Measurements from ENCODE around the gene XXYLT1. TPM values are rescaled to one million over a fixed set of nuclear protein-coding genes. Genes with fewer than 3 reads are reported as not detected.

Gene XXYLT1
- total RNA-seq, 2 experiments from 2014 or later, result 17.2 to 19.6 TPM

- H2AFZ ChIP-seq (ENCODE audit: low read length), result no peak overlapping the region
These were observed 212.5 kb downstream of the XXYLT1 start for GRCh38 chr3:195058336-195059005.

GRCh38 chr3:195057716-195058115 lies 213.2 kb downstream of the XXYLT1 start:
- H3K4me2 ChIP-seq (ENCODE audit: low read length), result no peak overlapping the region
- no peaks in the 10 kb centered on the region for H3K9me3 ChIP-seq (ENCODE audit: low read length)
- no peak overlapping the region for H3K27ac ChIP-seq (ENCODE audit: low read depth, low read length, poor library complexity, severe bottlenecking)
- H3K9me2 ChIP-seq (ENCODE audit: insufficient read depth, low read length), result no peaks in the 10 kb centered on the region
- CTCF ChIA-PET (ENCODE audit: unreplicated experiment), result no interaction called here
- DNase-seq (ENCODE audit: low spot score), result no peak
- no peaks in the 10 kb centered on the region for H3K36me3 ChIP-seq (ENCODE audit: insufficient read depth, low read length)
- H4K20me1 ChIP-seq (ENCODE audit: insufficient read depth, low read length), result no peaks in the 10 kb centered on the region
- H2AFZ ChIP-seq (ENCODE audit: low read length), result no peak overlapping the region
- intact Hi-C loops (cut with micrococcal nuclease; ENCODE audit: unreplicated experiment), result no loop called here
- BruUV-seq (replicated peaks), result no TSS peak
- H3K79me2 ChIP-seq (ENCODE audit: insufficient read depth, low read depth, low read length), result no peaks in the 10 kb centered on the region
- H3K4me1 ChIP-seq (ENCODE audit: insufficient read depth, low read length, poor library complexity, severe bottlenecking), result no peaks in the 10 kb centered on the region
- TF ChIP-seq EZH2phosphoT487 (IDR thresholded peaks at IDR 0.05; ENCODE audit: borderline replicate concordance, low read depth, low read length), result no peak
- no peak overlapping the region for H3K4me3 ChIP-seq (ENCODE audit: low read depth, low read length, poor library complexity, severe bottlenecking)
- POLR2A ChIA-PET, result interaction anchor here (0.8 kb wide), 1 partner anchor 27 kb away, joined by 4 read pairs; no protein-coding TSS in a partner anchor

More at GRCh38 chr3:195058336-195059005, 212.5 kb downstream of the XXYLT1 start:
- Histone ChIP-seq H4K20me1 (ENCODE audit: insufficient read depth, low read length) (no peaks in the 10 kb centered on the region), H3K4me2 (ENCODE audit: low read length) (no peak overlapping the region), H3K9me2 (ENCODE audit: insufficient read depth, low read length) (no peaks in the 10 kb centered on the region), H3K27ac (ENCODE audit: low read depth, low read length, poor library complexity, severe bottlenecking) (no peak overlapping the region), H3K4me3 (ENCODE audit: low read depth, low read length, poor library complexity, severe bottlenecking) (no peak overlapping the region), H3K79me2 (ENCODE audit: insufficient read depth, low read depth, low read length) (no peaks in the 10 kb centered on the region), H3K36me3 (ENCODE audit: insufficient read depth, low read length) (no peaks in the 10 kb centered on the region), H3K9me3 (ENCODE audit: low read length) (no peaks in the 10 kb centered on the region), H3K4me1 (ENCODE audit: insufficient read depth, low read length, poor library complexity, severe bottlenecking) (peaks cover 3% of the 10 kb centered on the region)
- POLR2A ChIA-PET, result interaction anchor here (0.6 kb wide), 1 partner anchor 27 kb away, joined by 3 read pairs; no protein-coding TSS in a partner anchor
- CTCF ChIA-PET (ENCODE audit: unreplicated experiment), result no interaction called here
- intact Hi-C loops (cut with micrococcal nuclease; ENCODE audit: unreplicated experiment), result no loop called here
- no peak for DNase-seq (ENCODE audit: low spot score)
- no peak for TF ChIP-seq EZH2phosphoT487 (IDR thresholded peaks at IDR 0.05; ENCODE audit: borderline replicate concordance, low read depth, low read length)
- TF ChIP-seq CTCF (conservative IDR thresholded peaks at IDR 0.05; ENCODE audit: low read length), result no peak
- no TSS peak for BruUV-seq (replicated peaks)

- intact Hi-C loops (cut with micrococcal nuclease; ENCODE audit: unreplicated experiment), result no loop called here
- H3K4me1 ChIP-seq (ENCODE audit: insufficient read depth, low read length, poor library complexity, severe bottlenecking), result no peaks in the 10 kb centered on the region
- TF ChIP-seq EZH2phosphoT487 (IDR thresholded peaks at IDR 0.05; ENCODE audit: borderline replicate concordance, low read depth, low read length) (no peak), CTCF (conservative IDR thresholded peaks at IDR 0.05; ENCODE audit: low read length) (no peak)
- H3K36me3 ChIP-seq (ENCODE audit: insufficient read depth, low read length), result no peaks in the 10 kb centered on the region
- CTCF ChIA-PET (ENCODE audit: unreplicated experiment), result no interaction called here
- H3K9me2 ChIP-seq (ENCODE audit: insufficient read depth, low read length), result no peaks in the 10 kb centered on the region
- H3K27ac ChIP-seq (ENCODE audit: low read depth, low read length, poor library complexity, severe bottlenecking), result no peak overlapping the region
- H3K4me3 ChIP-seq (ENCODE audit: low read depth, low read length, poor library complexity, severe bottlenecking), result no peak overlapping the region
- DNase-seq (ENCODE audit: low spot score), result no peak
- H3K4me2 ChIP-seq (ENCODE audit: low read length), result no peak overlapping the region
- BruUV-seq (replicated peaks), result no TSS peak
- POLR2A ChIA-PET, result no interaction called here
- H4K20me1 ChIP-seq (ENCODE audit: insufficient read depth, low read length), result no peaks in the 10 kb centered on the region
- H2AFZ ChIP-seq (ENCODE audit: low read length), result no peak overlapping the region
- no peaks in the 10 kb centered on the region for H3K9me3 ChIP-seq (ENCODE audit: low read length)
- no peaks in the 10 kb centered on the region for H3K79me2 ChIP-seq (ENCODE audit: insufficient read depth, low read depth, low read length)
These were observed 214.5 kb downstream of the XXYLT1 start for GRCh38 chr3:195056506-195056905.

Data from OCI-LY7 (cell line).